H1 (cell line): ENCODE measurements around the gene ZDHHC11B. TPM values are rescaled to one million over a fixed set of nuclear protein-coding genes. Genes with fewer than 3 reads are reported as not detected.

Experiments
- CTCF ChIA-PET: fragments of 300-600 bp; sonication (Branson Sonifier 250); formaldehyde crosslinking; loops from one replicate; lab custom pipeline; 2021; ENCODE audit not compliant: partially characterized antibody; lab: Charles Lee
- POLR2A ChIA-PET: fragments of 300-600 bp; sonication (Branson Sonifier 250); formaldehyde crosslinking; loops from one replicate; lab custom pipeline; 2021; ENCODE audit warnings: inconsistent platforms; ENCODE audit not compliant: partially characterized antibody; lab: Charles Lee
- DNase-seq, 2 experiments: peaks; one replicate each; pipeline versions ENCODE4 v3.0.0 to v3.0.0-alpha.2; 2010 to 2022; ENCODE audit warnings: low spot score in 2 of 2, low read depth in 1 of 2, mixed read lengths in 1 of 2
- FAIRE-seq: peaks from 2 replicates; lab custom pipeline; 2011; peaks lifted over from hg19 to GRCh38; lab: Jason Lieb, UNC
- H2AFZ ChIP-seq: 2 replicates; pipeline ENCODE4 v1.8.1; 2012; ENCODE audit warnings: low read length, inconsistent platforms
- H2AK5ac ChIP-seq: 2 replicates; pipeline ENCODE4 v1.6.1; 2013; ENCODE audit warnings: low read depth, low read length
- H2BK120ac ChIP-seq: replicated peaks from 2 replicates; pipeline ENCODE3; 2013; ENCODE audit warnings: low read depth, low read length, inconsistent platforms
- H2BK12ac ChIP-seq: 2 replicates; pipeline ENCODE4 v1.6.1; 2013; ENCODE audit warnings: low read depth, low read length
- H2BK15ac ChIP-seq: 2 replicates; pipeline ENCODE4 v1.6.1; 2013; ENCODE audit warnings: low read length
- H2BK20ac ChIP-seq: 2 replicates; pipeline ENCODE4 v1.6.1; 2013; ENCODE audit warnings: low read length
- H2BK5ac ChIP-seq: 2 replicates; pipeline ENCODE4 v1.6.1; 2013; ENCODE audit warnings: low read depth, low read length
- H3K14ac ChIP-seq: 2 replicates; pipeline ENCODE4 v1.6.1; 2013; ENCODE audit warnings: inconsistent platforms; ENCODE audit not compliant: insufficient read length
- H3K18ac ChIP-seq: 2 replicates; pipeline ENCODE4 v1.6.1; 2013; ENCODE audit warnings: low read length; ENCODE audit errors: extremely low read depth
- H3K23ac ChIP-seq: 2 replicates; pipeline ENCODE4 v1.6.1; 2013; ENCODE audit warnings: inconsistent platforms; ENCODE audit not compliant: insufficient read length
- H3K23me2 ChIP-seq: 2 replicates; pipeline ENCODE4 v1.6.1; 2013; ENCODE audit warnings: low read depth, low read length
- H3K27ac ChIP-seq: 2 replicates; pipeline ENCODE4 v1.6.1; 2011; ENCODE audit warnings: low read depth, low read length, inconsistent platforms
- H3K27me3 ChIP-seq, 4 experiments: replicated peaks in 1 of 4; 1 replicate in 1 of 4; 2 replicates in 3 of 4; pipeline versions ENCODE4 v1.6.1 to v1.8.1; 2011 to 2013; ENCODE audit warnings: low read length in 3 of 4, mild to moderate bottlenecking in 3 of 4, inconsistent platforms in 2 of 4, mixed read lengths in 2 of 4, moderate library complexity in 1 of 4; ENCODE audit not compliant: control insufficient read depth in 3 of 4, insufficient read depth in 3 of 4; ENCODE audit errors: extremely low read depth in 1 of 4
- H3K36me3 ChIP-seq, 4 experiments: 2 replicates each; pipeline versions ENCODE4 v1.6.1 to v1.8.1; 2011 to 2013; ENCODE audit warnings: mild to moderate bottlenecking in 4 of 4, low read length in 3 of 4, moderate library complexity in 2 of 4, control low read depth in 1 of 4, inconsistent platforms in 1 of 4; ENCODE audit not compliant: insufficient read depth in 4 of 4, control insufficient read depth in 2 of 4
- H3K4ac ChIP-seq: replicated peaks from 2 replicates; pipeline ENCODE3; 2013; ENCODE audit warnings: low read length, low read depth, mixed read lengths, inconsistent platforms; ENCODE audit not compliant: insufficient read length
- H3K4me1 ChIP-seq, 4 experiments: replicated peaks in 1 of 4; 1 replicate in 1 of 4; 2 replicates in 3 of 4; pipeline versions ENCODE4 v1.6.1 to v1.8.1; 2011 to 2013; ENCODE audit warnings: low read length in 3 of 4, inconsistent platforms in 2 of 4, mixed read lengths in 1 of 4; ENCODE audit not compliant: insufficient read depth in 4 of 4, control insufficient read depth in 3 of 4
- H3K4me2 ChIP-seq, 2 experiments: 2 replicates each; pipeline versions ENCODE4 v1.6.1 to v1.8.1; 2011 to 2013; ENCODE audit warnings: low read depth in 2 of 2, low read length in 2 of 2, control low read depth in 1 of 2, inconsistent platforms in 1 of 2, mild to moderate bottlenecking in 1 of 2; ENCODE audit not compliant: insufficient read depth in 1 of 2
- H3K4me3 ChIP-seq, 4 experiments: fragments of 200-600, 300-600 bp in 1 of 4; sonication (generic), shearing (Covaris generic), sonication (Bioruptor Twin) in 1 of 4; 2 replicates each; pipeline versions ENCODE4 v1.5.1 to v1.8.1; 2011 to 2016; ENCODE audit warnings: low read length in 4 of 4, low read depth in 3 of 4, control low read depth in 2 of 4, inconsistent platforms in 2 of 4, mild to moderate bottlenecking in 2 of 4, mixed read lengths in 1 of 4, moderate library complexity in 1 of 4; ENCODE audit not compliant: insufficient read depth in 2 of 4; ENCODE audit errors: extremely low read depth in 1 of 4
- H3K56ac ChIP-seq: replicated peaks from 2 replicates; pipeline ENCODE3; 2013; ENCODE audit warnings: low read depth, mild to moderate bottlenecking, mixed read lengths, low read length, inconsistent platforms; ENCODE audit not compliant: insufficient read length
- H3K79me1 ChIP-seq: 2 replicates; pipeline ENCODE4 v1.6.1; 2013; ENCODE audit warnings: low read depth, low read length, control low read depth
- H3K79me2 ChIP-seq, 2 experiments: 2 replicates each; pipeline versions ENCODE4 v1.6.1 to v1.8.1; 2012 to 2013; ENCODE audit warnings: low read length in 2 of 2, mild to moderate bottlenecking in 2 of 2, inconsistent platforms in 1 of 2; ENCODE audit not compliant: insufficient read depth in 2 of 2, control insufficient read depth in 1 of 2
- H3K9ac ChIP-seq, 4 experiments: replicated peaks in 1 of 4; 1 replicate in 1 of 4; 2 replicates in 3 of 4; pipeline versions ENCODE4 v1.6.1 to v1.8.1; 2011 to 2013; ENCODE audit warnings: low read depth in 3 of 4, low read length in 3 of 4, control low read depth in 2 of 4, mild to moderate bottlenecking in 2 of 4, moderate library complexity in 2 of 4, inconsistent platforms in 1 of 4; ENCODE audit errors: extremely low read depth in 1 of 4
- H3K9me3 ChIP-seq, 2 experiments: 2 replicates each; pipeline versions ENCODE4 v1.6.1 to v1.8.1; 2012 to 2013; ENCODE audit warnings: mild to moderate bottlenecking in 2 of 2, moderate library complexity in 2 of 2, control low read depth in 1 of 2, inconsistent platforms in 1 of 2, low read depth in 1 of 2, low read length in 1 of 2, mixed read lengths in 1 of 2; ENCODE audit not compliant: insufficient read depth in 2 of 2
- H4K20me1 ChIP-seq, 2 experiments: replicated peaks in 1 of 2; 2 replicates each; pipeline versions ENCODE3 to v1.8.1; 2011 to 2013; ENCODE audit warnings: inconsistent platforms in 2 of 2, low read length in 2 of 2, mild to moderate bottlenecking in 1 of 2; ENCODE audit not compliant: insufficient read depth in 2 of 2, control insufficient read depth in 1 of 2
- H4K5ac ChIP-seq: 2 replicates; pipeline ENCODE4 v1.6.1; 2013; ENCODE audit warnings: low read length, low read depth, mixed read lengths, inconsistent platforms; ENCODE audit not compliant: insufficient read length
- H4K8ac ChIP-seq: 2 replicates; pipeline ENCODE4 v1.8.0; 2013; ENCODE audit warnings: mild to moderate bottlenecking, moderate library complexity, low read length, inconsistent platforms; ENCODE audit not compliant: insufficient read depth; ENCODE audit errors: extremely low read depth
- H4K91ac ChIP-seq: replicated peaks from 2 replicates; pipeline ENCODE3; 2013; ENCODE audit warnings: low read length, mixed read lengths, inconsistent platforms; ENCODE audit not compliant: insufficient read length
- E2F6 ChIP-seq: IDR thresholded peaks from 2 replicates; pipeline ENCODE4 v1.6.1; 2012; ENCODE audit warnings: inconsistent platforms
- WGBS, 2 experiments: shearing (Covaris generic) in 1 of 2; methylation state at CpG; one replicate each; pipeline versions ENCODE4 v1.1.6 to v1.1.7; 2013 to 2015; ENCODE audit warnings: low lambda C conversion rate in 2 of 2, mixed read lengths in 2 of 2, inconsistent platforms in 1 of 2, low coverage in 1 of 2, missing lambda C conversion rate in 1 of 2; ENCODE audit not compliant: insufficient replicate concordance in 2 of 2, insufficient coverage in 1 of 2, insufficient read length in 1 of 2; ENCODE audit errors: extremely low coverage in 1 of 2, missing lambda C conversion rate in 1 of 2; 5-methylcytosine and 5-hydroxymethylcytosine counted together
- polyA plus RNA-seq, 7 experiments: library from polyadenylated mRNA; depleted of rRNA in 3 of 7; stranded (reverse) in 5 of 7; unstranded in 2 of 7; fragments of >200 nt in 5 of 7; fragments of 200-250 nt in 2 of 7; gene quantifications; 1 replicate in 5 of 7; 2 replicates in 1 of 7; 4 replicates in 1 of 7; pipeline versions ENCODE4 v1.2.1 to v1.2.3, GENCODE V29; 2011 to 2013; ENCODE audit warnings: missing spikeins in 2 of 7, mixed read lengths in 2 of 7
- total RNA-seq: library from RNA; stranded (reverse); fragmentation: NEBNext Ultra II Directional; extraction: Animal tissue kit (Norgen Biotek cat#: 25700); gene quantifications from 2 replicates; pipeline ENCODE4 v1.2.1, GENCODE V29; 2021

ZDHHC11B gene
- total and polyA plus RNA-seq, 2 of the 8 experiments (the other 6 are each of a cell fraction or from before 2014, with no cell fraction given) = 0.29 to 2.5 TPM

GRCh38 chr5:675111-675870 is 109.2 kb downstream of the ZDHHC11B start:
- POLR2A ChIA-PET = interaction anchor here (0.7 kb wide), 1 partner anchor 17 kb away, joined by 3 read pairs; no protein-coding TSS in a partner anchor
- Histone ChIP-seq H2AFZ (no peak overlapping the region), H3K9ac (no peak overlapping the region), H4K91ac (no peak overlapping the region), H2BK120ac (no peak overlapping the region), H3K36me3 (no peaks in the 10 kb centered on the region), H3K56ac (no peak overlapping the region), H2AK5ac (no peak overlapping the region), H3K9me3 (no peaks in the 10 kb centered on the region), H4K8ac (no peak overlapping the region; the same call in 1 of the 2 replicates), H3K4me3 (no peak overlapping the region), H3K18ac (no peak overlapping the region), H2BK20ac (no peak overlapping the region), H3K4me1 (peaks cover 0 to 17% (median 10%) of the 10 kb centered on the region in 4 experiments; a peak in 5 of 7 replicates), H3K23ac (no peak overlapping the region), H3K27ac (no peak overlapping the region), H2BK12ac (no peak overlapping the region), H3K4me2 (no peak overlapping the region), H3K79me1 (no peaks in the 10 kb centered on the region), H3K14ac (no peak overlapping the region), H3K27me3 (peaks cover 0 to 14% (median 6%) of the 10 kb centered on the region in 4 experiments; a peak in 3 of 7 replicates), H3K79me2 (no peaks in the 10 kb centered on the region), H4K20me1 (peaks cover 7 to 16% of the 10 kb centered on the region in 2 experiments), H4K5ac (no peak overlapping the region), H3K4ac (no peak overlapping the region), H2BK5ac (no peak overlapping the region), H3K23me2 (no peaks in the 10 kb centered on the region), H2BK15ac (no peak overlapping the region)
- CTCF ChIA-PET = interaction anchor here (1.4 kb wide), 1 partner anchor 101 kb away, joined by 3 read pairs; no protein-coding TSS in a partner anchor
- no peak for TF ChIP-seq E2F6
- WGBS, 2 experiments = 87% methylated on average over 11 of the region's 20 CpGs; no CpG with 5 or more reads in 1 of the 2 experiments
- no peak for FAIRE-seq
- DNase-seq = no peak
